GM12878 (cell line): ENCODE measurements around the gene WRAP73.

Experiments used
- CBX3 ChIP-seq: fragments of 200-600 bp; sonication (generic); IDR thresholded peaks from 2 replicates; pipeline ENCODE4 v1.6.1; 2016; ENCODE audit warnings: low read depth, borderline replicate concordance
- MTA3 ChIP-seq: IDR thresholded peaks from 2 replicates; pipeline ENCODE4 v1.6.1; 2012; ENCODE audit warnings: low read length, inconsistent platforms, borderline replicate concordance
- RELA ChIP-seq: fragments of 450-650 bp; IDR thresholded peaks from 2 replicates; pipeline ENCODE4 v1.8.0; 2014; ENCODE audit warnings: borderline replicate concordance; ENCODE audit not compliant: partially characterized antibody
- SMAD5 ChIP-seq: IDR thresholded peaks from 2 replicates; pipeline ENCODE4 v1.6.1; 2016; ENCODE audit warnings: antibody characterized with exemption, low read depth
- TF ChIP-seq, protein P1 (sequence below), 3 experiments: IDR thresholded peaks in 2 of 3; conservative IDR thresholded peaks in 1 of 3; 2 replicates each; pipeline ENCODE4 v1.5.1; 2011; ENCODE audit warnings: low read depth in 3 of 3, low read length in 3 of 3, mild to moderate bottlenecking in 3 of 3, control low read depth in 2 of 3, moderate library complexity in 2 of 3, inconsistent platforms in 1 of 3, mixed read lengths in 1 of 3; ENCODE audit not compliant: control insufficient read depth in 2 of 3, insufficient read depth in 1 of 3; ENCODE audit errors: extremely low read depth in 1 of 3
- TF ChIP-seq, protein P2 (sequence below): IDR thresholded peaks from 2 replicates; pipeline ENCODE4 v1.6.1; 2012; ENCODE audit warnings: low read depth, low read length, improper control_type of control experiment

DNA sequence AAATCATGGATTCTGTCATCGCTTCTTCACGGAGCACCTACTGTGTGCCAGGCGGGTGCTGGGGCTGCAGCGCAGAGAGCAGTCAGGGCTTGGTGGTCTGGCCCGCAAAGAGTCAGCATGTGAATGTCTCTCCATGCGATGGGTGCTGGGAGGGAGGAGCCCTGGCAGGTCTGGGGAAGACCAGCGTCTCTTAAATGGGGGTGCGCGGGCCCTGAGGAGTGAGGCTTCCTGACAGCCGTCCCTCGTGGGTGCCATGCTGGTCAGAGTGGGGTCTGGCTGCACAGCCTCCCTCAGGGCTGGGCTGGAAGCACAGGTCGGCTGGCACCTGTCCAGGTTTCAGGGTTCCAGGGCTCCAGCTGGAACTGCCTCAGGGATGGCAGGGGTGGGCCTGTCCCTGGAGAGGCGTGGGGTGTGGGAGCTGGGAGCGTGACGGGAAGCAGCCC lies 20.9 kb upstream of the WRAP73 start:
- TF ChIP-seq, protein P1, sequence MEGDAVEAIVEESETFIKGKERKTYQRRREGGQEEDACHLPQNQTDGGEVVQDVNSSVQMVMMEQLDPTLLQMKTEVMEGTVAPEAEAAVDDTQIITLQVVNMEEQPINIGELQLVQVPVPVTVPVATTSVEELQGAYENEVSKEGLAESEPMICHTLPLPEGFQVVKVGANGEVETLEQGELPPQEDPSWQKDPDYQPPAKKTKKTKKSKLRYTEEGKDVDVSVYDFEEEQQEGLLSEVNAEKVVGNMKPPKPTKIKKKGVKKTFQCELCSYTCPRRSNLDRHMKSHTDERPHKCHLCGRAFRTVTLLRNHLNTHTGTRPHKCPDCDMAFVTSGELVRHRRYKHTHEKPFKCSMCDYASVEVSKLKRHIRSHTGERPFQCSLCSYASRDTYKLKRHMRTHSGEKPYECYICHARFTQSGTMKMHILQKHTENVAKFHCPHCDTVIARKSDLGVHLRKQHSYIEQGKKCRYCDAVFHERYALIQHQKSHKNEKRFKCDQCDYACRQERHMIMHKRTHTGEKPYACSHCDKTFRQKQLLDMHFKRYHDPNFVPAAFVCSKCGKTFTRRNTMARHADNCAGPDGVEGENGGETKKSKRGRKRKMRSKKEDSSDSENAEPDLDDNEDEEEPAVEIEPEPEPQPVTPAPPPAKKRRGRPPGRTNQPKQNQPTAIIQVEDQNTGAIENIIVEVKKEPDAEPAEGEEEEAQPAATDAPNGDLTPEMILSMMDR (IDR thresholded peaks at IDR 0.05 in 2 of 3, conservative IDR thresholded peaks at IDR 0.05 in 1 of 3; ENCODE audit: control insufficient read depth in 2 of 3, extremely low read depth in 1 of 3, insufficient read depth in 1 of 3, low read depth in 3 of 3, low read length in 3 of 3), result no peak
- no peak for TF ChIP-seq CBX3
- TF ChIP-seq MTA3, result no peak
- TF ChIP-seq SMAD5, result no peak
- TF ChIP-seq, protein P2, sequence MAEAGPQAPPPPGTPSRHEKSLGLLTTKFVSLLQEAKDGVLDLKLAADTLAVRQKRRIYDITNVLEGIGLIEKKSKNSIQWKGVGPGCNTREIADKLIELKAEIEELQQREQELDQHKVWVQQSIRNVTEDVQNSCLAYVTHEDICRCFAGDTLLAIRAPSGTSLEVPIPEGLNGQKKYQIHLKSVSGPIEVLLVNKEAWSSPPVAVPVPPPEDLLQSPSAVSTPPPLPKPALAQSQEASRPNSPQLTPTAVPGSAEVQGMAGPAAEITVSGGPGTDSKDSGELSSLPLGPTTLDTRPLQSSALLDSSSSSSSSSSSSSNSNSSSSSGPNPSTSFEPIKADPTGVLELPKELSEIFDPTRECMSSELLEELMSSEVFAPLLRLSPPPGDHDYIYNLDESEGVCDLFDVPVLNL, result no peak
- no peak for TF ChIP-seq RELA
